ENCODE results near the gene HOXA11. TPM values are rescaled to one million over a fixed set of nuclear protein-coding genes. Genes with fewer than 3 reads are reported as not detected.

HOXA11 gene
- total and polyA plus RNA-seq, 10 of the 15 experiments (the other 5 are each of a cell fraction or from before 2014, with no cell fraction given): not detected

GRCh38 chr7:27145914-27146412 is 39.1 kb downstream of the HOXA11 start:
- H3K9ac ChIP-seq (ENCODE audit: control insufficient read depth, insufficient read depth, low read length): no peak overlapping the region
- ChIA-PET CTCF (interaction anchor here (0.8 kb wide), 1 partner anchor 466 kb away, joined by 3 read pairs; no protein-coding TSS in a partner anchor), RAD21 (ENCODE audit: unreplicated experiment) (no interaction called here)

More at GRCh38 chr7:27145914-27146412, 39.1 kb downstream of the HOXA11 start:
- ATAC-seq: no peak
- intact Hi-C loops (cut with micrococcal nuclease; ENCODE audit: unreplicated experiment) (no loop called here), in situ Hi-C loops (cut with MboI) (no loop called here)
- Histone ChIP-seq H3K4me3 (no peak overlapping the region), H3K79me2 (ENCODE audit: control insufficient read depth, insufficient read depth, low read length) (no peaks in the 10 kb centered on the region), H3K27ac (ENCODE audit: control insufficient read depth, insufficient read depth) (no peak overlapping the region), H3K4me1 (ENCODE audit: control insufficient read depth, insufficient read depth, low read length) (no peaks in the 10 kb centered on the region), H3K4me2 (ENCODE audit: control insufficient read depth, insufficient read depth) (no peak overlapping the region), H3K9me3 (replicated peaks; ENCODE audit: control insufficient read depth, insufficient read depth, low read length) (no peaks in the 10 kb centered on the region; the same call in 2 of the 3 replicates), H4K20me1 (ENCODE audit: control insufficient read depth, insufficient read depth) (no peaks in the 10 kb centered on the region), H2AFZ (ENCODE audit: control insufficient read depth, low read depth, low read length) (no peak overlapping the region), H3K36me3 (ENCODE audit: control insufficient read depth in 2 of 2, insufficient read depth in 2 of 2, low read length in 1 of 2) (no peaks in the 10 kb centered on the region), H3K27me3 (replicated peaks in 1 of 2; ENCODE audit: control insufficient read depth in 2 of 2, insufficient read depth in 2 of 2, low read length in 1 of 2) (peaks cover 8 to 23% of the 10 kb centered on the region in 2 experiments)
- ChIA-PET POLR2A (no interaction called here), SMC1A (ENCODE audit: uncharacterized antibody, unreplicated experiment) (no interaction called here)
- no TSS peak for BruUV-seq (replicated peaks)
- no peak for FAIRE-seq
- TF ChIP-seq IKZF2 (IDR thresholded peaks at IDR 0.05): no peak
- no peak for TF ChIP-seq TARDBP (IDR thresholded peaks at IDR 0.05; ENCODE audit: borderline replicate concordance)
- TF ChIP-seq MTA3 (IDR thresholded peaks at IDR 0.05; ENCODE audit: borderline replicate concordance, low read length): no peak
- no peak for TF ChIP-seq TCF3 (IDR thresholded peaks at IDR 0.05; ENCODE audit: borderline replicate concordance, insufficient read depth, low read depth, low read length)
- no peak for TF ChIP-seq TCF7 (IDR thresholded peaks at IDR 0.05; ENCODE audit: borderline replicate concordance)
- TF ChIP-seq IRF3 (IDR thresholded peaks at IDR 0.05): no peak
- no peak for TF ChIP-seq CHD4 (IDR thresholded peaks at IDR 0.05)
- TF ChIP-seq ZBTB4 (CRISPR knock-in tag; IDR thresholded peaks at IDR 0.05): no peak
- no peak for DNase-seq (ENCODE audit: low read depth, low spot score)
- 82% methylated on average over 11 of the region's 11 CpGs for WGBS (ENCODE audit: insufficient coverage, insufficient replicate concordance, low lambda C conversion rate, missing lambda C conversion rate)
